KOPT-K1 (cell line): ENCODE measurements around the gene DLL4.

ENCODE experiments used
- H3K27ac ChIP-seq: fragments of 200-600 bp; sonication (generic); 2 replicates; pipeline ENCODE4 v1.5.1; 2016; ENCODE audit warnings: antibody characterized with exemption, mild to moderate bottlenecking, low read depth, low read length; ENCODE audit not compliant: poor library complexity, severe bottlenecking
- H3K36me3 ChIP-seq: fragments of 200-600 bp; sonication (generic); 2 replicates; pipeline ENCODE4 v1.5.1; 2017; ENCODE audit warnings: antibody characterized with exemption, mild to moderate bottlenecking, low read length, moderate library complexity; ENCODE audit not compliant: insufficient read depth
- H3K9me3 ChIP-seq: fragments of 200-600 bp; sonication (generic); 2 replicates; pipeline ENCODE4 v1.5.1; 2017; ENCODE audit warnings: antibody characterized with exemption, low read length, mild to moderate bottlenecking; ENCODE audit not compliant: insufficient read depth, poor library complexity, severe bottlenecking

Gene DLL4

GRCh38 chr15:40915679-40916078 is 13.5 kb upstream of the DLL4 start:
- no peak overlapping the region for H3K27ac ChIP-seq

GRCh38 chr15:40917585-40917984 is 11.6 kb upstream of the DLL4 start:
- Histone ChIP-seq H3K27ac (no peak overlapping the region), H3K36me3 (no peaks in the 10 kb centered on the region), H3K9me3 (no peaks in the 10 kb centered on the region)

More at GRCh38 chr15:40915679-40916078, 13.5 kb upstream of the DLL4 start:
- H3K9me3 ChIP-seq: no peaks in the 10 kb centered on the region
- no peaks in the 10 kb centered on the region for H3K36me3 ChIP-seq

- H3K27ac ChIP-seq: no peak overlapping the region
- no peaks in the 10 kb centered on the region for H3K9me3 ChIP-seq
- H3K36me3 ChIP-seq: no peaks in the 10 kb centered on the region
These were observed 10.9 kb upstream of the DLL4 start for GRCh38 chr15:40918146-40918798.

- H3K27ac ChIP-seq: no peak overlapping the region
- H3K36me3 ChIP-seq: no peaks in the 10 kb centered on the region
- no peaks in the 10 kb centered on the region for H3K9me3 ChIP-seq
These were observed 10.2 kb upstream of the DLL4 start for GRCh38 chr15:40918799-40919392.

GRCh38 chr15:40921949-40922607 is 7.1 kb upstream of the DLL4 start:
- Histone ChIP-seq H3K9me3 (no peaks in the 10 kb centered on the region), H3K36me3 (no peaks in the 10 kb centered on the region)

GRCh38 chr15:40922608-40923005 is 6.5 kb upstream of the DLL4 start:
- Histone ChIP-seq H3K36me3 (no peaks in the 10 kb centered on the region), H3K27ac (no peak overlapping the region), H3K9me3 (no peaks in the 10 kb centered on the region)

More at GRCh38 chr15:40921949-40922607, 7.1 kb upstream of the DLL4 start:
- H3K27ac ChIP-seq: no peak overlapping the region

GRCh38 chr15:40923551-40923950 is 5.6 kb upstream of the DLL4 start:
- Histone ChIP-seq H3K27ac (no peak overlapping the region), H3K9me3 (no peaks in the 10 kb centered on the region), H3K36me3 (no peaks in the 10 kb centered on the region)

- H3K27ac ChIP-seq: no peak overlapping the region
- no peaks in the 10 kb centered on the region for H3K36me3 ChIP-seq
- H3K9me3 ChIP-seq: no peaks in the 10 kb centered on the region
These were observed 3.7 kb upstream of the DLL4 start for GRCh38 chr15:40925495-40925862.

GRCh38 chr15:40925863-40926658 is 3.1 kb upstream of the DLL4 start:
- no peak overlapping the region for H3K27ac ChIP-seq
- no peaks in the 10 kb centered on the region for H3K36me3 ChIP-seq
- no peaks in the 10 kb centered on the region for H3K9me3 ChIP-seq

GRCh38 chr15:40926659-40927494 is 2.3 kb upstream of the DLL4 start:
- H3K9me3 ChIP-seq: no peaks in the 10 kb centered on the region
- H3K36me3 ChIP-seq: no peaks in the 10 kb centered on the region
- H3K27ac ChIP-seq: no peak overlapping the region

GRCh38 chr15:40927495-40927872 is 1.7 kb upstream of the DLL4 start:
- H3K36me3 ChIP-seq: no peaks in the 10 kb centered on the region
- H3K9me3 ChIP-seq: no peaks in the 10 kb centered on the region
- H3K27ac ChIP-seq: no peak overlapping the region

GRCh38 chr15:40927873-40928806 is 1.0 kb upstream of the DLL4 start:
- Histone ChIP-seq H3K27ac (no peak overlapping the region), H3K9me3 (no peaks in the 10 kb centered on the region), H3K36me3 (no peaks in the 10 kb centered on the region)

GRCh38 chr15:40929660-40930429 is 705 bp downstream of the DLL4 start:
- Histone ChIP-seq H3K27ac (no peak overlapping the region), H3K36me3 (no peaks in the 10 kb centered on the region), H3K9me3 (no peaks in the 10 kb centered on the region)
